Measurements from ENCODE around the gene ANXA5. TPM values are rescaled to one million over a fixed set of nuclear protein-coding genes. Genes with fewer than 3 reads are reported as not detected.

The ANXA5 gene
- total and polyA plus RNA-seq, 12 donors: 209 to 654 (median 401) TPM

GRCh38 chr4:121642876-121643585, 53.7 kb downstream of the ANXA5 start:
- intact Hi-C loops (cut with DNase I): loop anchor here in 1 of 2 donors (10.0 kb wide), 1 partner anchor 1348 kb away; no protein-coding TSS in a partner anchor
- no peak for TF ChIP-seq POLR2A (IDR thresholded peaks at IDR 0.05)
- TF ChIP-seq, protein P1, sequence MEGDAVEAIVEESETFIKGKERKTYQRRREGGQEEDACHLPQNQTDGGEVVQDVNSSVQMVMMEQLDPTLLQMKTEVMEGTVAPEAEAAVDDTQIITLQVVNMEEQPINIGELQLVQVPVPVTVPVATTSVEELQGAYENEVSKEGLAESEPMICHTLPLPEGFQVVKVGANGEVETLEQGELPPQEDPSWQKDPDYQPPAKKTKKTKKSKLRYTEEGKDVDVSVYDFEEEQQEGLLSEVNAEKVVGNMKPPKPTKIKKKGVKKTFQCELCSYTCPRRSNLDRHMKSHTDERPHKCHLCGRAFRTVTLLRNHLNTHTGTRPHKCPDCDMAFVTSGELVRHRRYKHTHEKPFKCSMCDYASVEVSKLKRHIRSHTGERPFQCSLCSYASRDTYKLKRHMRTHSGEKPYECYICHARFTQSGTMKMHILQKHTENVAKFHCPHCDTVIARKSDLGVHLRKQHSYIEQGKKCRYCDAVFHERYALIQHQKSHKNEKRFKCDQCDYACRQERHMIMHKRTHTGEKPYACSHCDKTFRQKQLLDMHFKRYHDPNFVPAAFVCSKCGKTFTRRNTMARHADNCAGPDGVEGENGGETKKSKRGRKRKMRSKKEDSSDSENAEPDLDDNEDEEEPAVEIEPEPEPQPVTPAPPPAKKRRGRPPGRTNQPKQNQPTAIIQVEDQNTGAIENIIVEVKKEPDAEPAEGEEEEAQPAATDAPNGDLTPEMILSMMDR (IDR thresholded peaks at IDR 0.05): no peak

GRCh38 chr4:121642292-121642691, 54.5 kb downstream of the ANXA5 start:
- no peak for DNase-seq
- WGBS, 4 donors: 82 to 91% (median 87%) methylated on average over 2 of the region's 2 CpGs
- Histone ChIP-seq H3K27ac (no peak overlapping the region), H3K27me3 (no peaks in the 10 kb centered on the region), H3K4me1 (replicated peaks in 1 of 2) (no peaks in the 10 kb centered on the region), H3K36me3 (replicated peaks in 1 of 2) (no peaks in the 10 kb centered on the region), H3K9me3 (replicated peaks in 1 of 3) (no peaks in the 10 kb centered on the region), H3K4me3 (no peak overlapping the region)
- intact Hi-C loops (cut with DNase I): loop anchor here in 1 of 2 donors (10.0 kb wide), 1 partner anchor 1347 kb away; no protein-coding TSS in a partner anchor
- TF ChIP-seq, protein P1 (IDR thresholded peaks at IDR 0.05): no peak
- TF ChIP-seq POLR2A (IDR thresholded peaks at IDR 0.05): no peak

More at GRCh38 chr4:121642876-121643585, 53.7 kb downstream of the ANXA5 start:
- Histone ChIP-seq H3K4me1 (replicated peaks in 1 of 2) (no peaks in the 10 kb centered on the region), H3K9me3 (replicated peaks in 1 of 3) (no peaks in the 10 kb centered on the region), H3K4me3 (no peak overlapping the region), H3K27me3 (no peaks in the 10 kb centered on the region), H3K36me3 (replicated peaks in 1 of 2) (no peaks in the 10 kb centered on the region), H3K27ac (no peak overlapping the region)
- WGBS, 4 donors: 74 to 80% (median 79%) methylated on average over 8 of the region's 8 CpGs
- no peak for DNase-seq

DNA sequence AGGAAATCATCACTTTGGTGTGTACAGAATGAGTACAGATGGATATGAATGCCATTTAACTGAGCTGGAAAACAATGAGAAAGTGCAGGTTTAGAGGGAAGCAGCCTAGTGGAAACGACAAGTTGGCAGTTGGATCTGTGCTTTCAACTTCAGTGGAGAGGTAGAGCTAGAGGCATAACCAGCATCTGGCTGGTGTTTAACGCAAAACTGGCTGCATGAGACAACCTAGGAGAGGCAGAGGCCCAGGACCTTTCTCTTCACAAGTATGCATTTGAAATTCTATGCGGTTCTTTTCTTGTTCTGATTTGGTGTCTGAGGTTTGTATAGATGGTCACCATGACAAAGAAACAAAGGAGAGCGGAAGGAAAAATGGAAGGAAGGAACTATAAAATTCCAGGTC, 63.1 kb downstream of the ANXA5 start:
- H3K27ac ChIP-seq: no peak overlapping the region
- H3K36me3 ChIP-seq (replicated peaks in 1 of 2): no peaks in the 10 kb centered on the region
- intact Hi-C loops (cut with DNase I): no loop called here
- no peak overlapping the region for H3K4me3 ChIP-seq
- no peaks in the 10 kb centered on the region for H3K4me1 ChIP-seq (replicated peaks in 1 of 2)
- H3K9me3 ChIP-seq (replicated peaks in 1 of 3): no peaks in the 10 kb centered on the region
- no peaks in the 10 kb centered on the region for H3K27me3 ChIP-seq
- no peak for TF ChIP-seq POLR2A (IDR thresholded peaks at IDR 0.05)
- TF ChIP-seq, protein P1 (IDR thresholded peaks at IDR 0.05): no peak
- WGBS, 4 donors: 77 to 81% (median 80%) methylated on average over 4 of the region's 4 CpGs
- no peak for DNase-seq

GRCh38 chr4:121632636-121633035, 64.1 kb downstream of the ANXA5 start:
- Histone ChIP-seq H3K4me1 (replicated peaks in 1 of 2) (no peaks in the 10 kb centered on the region), H3K27me3 (no peaks in the 10 kb centered on the region), H3K9me3 (replicated peaks in 1 of 3) (no peaks in the 10 kb centered on the region), H3K36me3 (replicated peaks in 1 of 2) (no peaks in the 10 kb centered on the region), H3K4me3 (no peak overlapping the region), H3K27ac (no peak overlapping the region)
- TF ChIP-seq, protein P1 (IDR thresholded peaks at IDR 0.05): no peak
- TF ChIP-seq POLR2A (IDR thresholded peaks at IDR 0.05): no peak
- 90 to 94% (median 92%) methylated on average over 9 of the region's 9 CpGs for WGBS, 4 donors
- no peak for DNase-seq
- intact Hi-C loops (cut with DNase I): no loop called here

Other genes with a start within 250 kb of the ANXA5 start
- gene SMIM43, start 68.2 kb upstream of the ANXA5 start, total RNA-seq: under 1 TPM in 1 of 9 donors, not detected in 8; 0.14 TPM
- gene SMIM43, start 68.2 kb upstream of the ANXA5 start, polyA plus RNA-seq: under 1 TPM in 2 of 3 donors, not detected in 1; 0.16 to 0.20 TPM
- 10 to 100 TPM; 10.6 to 41.3 (median 15.6) TPM for gene EXOSC9, start 104.3 kb upstream of the ANXA5 start, total RNA-seq
- gene EXOSC9, start 104.3 kb upstream of the ANXA5 start, polyA plus RNA-seq: 10 to 100 TPM; 25.4 to 35.4 (median 32.9) TPM
- gene CCNA2, start 126.9 kb upstream of the ANXA5 start, total RNA-seq: 10 to 100 TPM in 1 of 9 donors, 1 to 10 TPM in 6, under 1 TPM in 2; 0.24 to 18.9 (median 2.3) TPM
- 1 to 10 TPM in 2 of 3 donors, under 1 TPM in 1; 0.98 to 3.9 (median 2.7) TPM for gene CCNA2, start 126.9 kb upstream of the ANXA5 start, polyA plus RNA-seq
- 10 to 100 TPM; 10.5 to 36.3 (median 14.6) TPM for gene BBS7, start 173.5 kb upstream of the ANXA5 start, total RNA-seq
- 10 to 100 TPM in 1 of 3 donors, 1 to 10 TPM in 2; 5.7 to 14.7 (median 8.1) TPM for gene BBS7, start 173.5 kb upstream of the ANXA5 start, polyA plus RNA-seq